ENCODE measurements around the gene QRICH2.

DNA sequence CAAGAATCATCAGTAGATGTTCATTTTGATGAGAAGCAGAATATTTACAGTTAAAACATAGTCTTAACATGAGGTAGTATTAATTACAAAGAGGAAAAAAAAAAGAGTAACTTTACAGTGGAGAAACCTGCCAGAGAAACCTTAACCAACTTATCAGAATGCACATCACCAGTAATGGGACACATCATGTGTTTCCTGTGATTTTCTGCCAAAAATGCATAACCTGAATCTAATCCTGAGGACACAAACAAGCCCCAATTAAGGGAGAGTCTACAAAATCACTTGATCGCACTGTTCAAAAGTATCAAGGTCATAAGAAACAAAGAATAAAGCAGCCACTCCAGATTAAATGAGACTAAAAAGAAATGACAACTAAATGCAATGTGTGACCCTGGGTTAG lies 18.2 kb upstream of the QRICH2 start:
- TF ChIP-seq, protein P1, sequence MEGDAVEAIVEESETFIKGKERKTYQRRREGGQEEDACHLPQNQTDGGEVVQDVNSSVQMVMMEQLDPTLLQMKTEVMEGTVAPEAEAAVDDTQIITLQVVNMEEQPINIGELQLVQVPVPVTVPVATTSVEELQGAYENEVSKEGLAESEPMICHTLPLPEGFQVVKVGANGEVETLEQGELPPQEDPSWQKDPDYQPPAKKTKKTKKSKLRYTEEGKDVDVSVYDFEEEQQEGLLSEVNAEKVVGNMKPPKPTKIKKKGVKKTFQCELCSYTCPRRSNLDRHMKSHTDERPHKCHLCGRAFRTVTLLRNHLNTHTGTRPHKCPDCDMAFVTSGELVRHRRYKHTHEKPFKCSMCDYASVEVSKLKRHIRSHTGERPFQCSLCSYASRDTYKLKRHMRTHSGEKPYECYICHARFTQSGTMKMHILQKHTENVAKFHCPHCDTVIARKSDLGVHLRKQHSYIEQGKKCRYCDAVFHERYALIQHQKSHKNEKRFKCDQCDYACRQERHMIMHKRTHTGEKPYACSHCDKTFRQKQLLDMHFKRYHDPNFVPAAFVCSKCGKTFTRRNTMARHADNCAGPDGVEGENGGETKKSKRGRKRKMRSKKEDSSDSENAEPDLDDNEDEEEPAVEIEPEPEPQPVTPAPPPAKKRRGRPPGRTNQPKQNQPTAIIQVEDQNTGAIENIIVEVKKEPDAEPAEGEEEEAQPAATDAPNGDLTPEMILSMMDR (conservative IDR thresholded peaks at IDR 0.05 in 1 of 2, IDR thresholded peaks at IDR 0.05 in 1 of 2; ENCODE audit: extremely low read depth in 1 of 2, insufficient read depth in 1 of 2, low read depth in 1 of 2, low read length in 2 of 2): no peak
- TF ChIP-seq EZH2 (IDR thresholded peaks at IDR 0.05; ENCODE audit: borderline replicate concordance, low read length): no peak

All from mammary epithelial cell (primary cell).